ACHN (cell line): ENCODE results near the gene CAPN10.
"Not testable (repeated sequence)": the region's sequence is repeated elsewhere in the genome, so short reads cannot be mapped to it uniquely, and the experiment has no call there.

Experiments
- DNase-seq: peaks from one replicate; pipeline ENCODE4 v3.0.0-alpha.2; 2015
- in situ Hi-C: cut with HindIII; loops from 2 replicates; pipeline ENCODE4 v1.10.0; 2017; ENCODE audit warnings: low sequenced_read_pairs, low pct_ligation_motif_present, low pct_unique_long_range_greater_than_20kb

CAPN10 gene

GRCh38 chr2:240614391-240614790 is 27.9 kb downstream of the CAPN10 start:
- DNase-seq: no peak
- in situ Hi-C loops: no loop called here

- no peak for DNase-seq
- in situ Hi-C loops: no loop called here
Measured at GRCh38 chr2:240615396-240615795, 28.9 kb downstream of the CAPN10 start.

GRCh38 chr2:240615820-240616547 is 29.4 kb downstream of the CAPN10 start:
- in situ Hi-C loops: no loop called here
- no peak for DNase-seq

GRCh38 chr2:240616860-240617666 is 30.5 kb downstream of the CAPN10 start:
- in situ Hi-C loops, DNase-seq: not testable (repeated sequence)

GRCh38 chr2:240618776-240619175 is 32.2 kb downstream of the CAPN10 start:
- in situ Hi-C loops: no loop called here
- no peak for DNase-seq

- in situ Hi-C loops: no loop called here
- DNase-seq: no peak
Measured at GRCh38 chr2:240619506-240620148, 33.1 kb downstream of the CAPN10 start.

- DNase-seq: no peak
- in situ Hi-C loops: no loop called here
Measured at GRCh38 chr2:240620149-240620731, 33.7 kb downstream of the CAPN10 start.

- no peak for DNase-seq
- in situ Hi-C loops: no loop called here
Measured at GRCh38 chr2:240620859-240621258, 34.3 kb downstream of the CAPN10 start.

- DNase-seq: no peak
- in situ Hi-C loops: no loop called here
Measured at GRCh38 chr2:240622060-240622411, 35.5 kb downstream of the CAPN10 start.

- in situ Hi-C loops: no loop called here
- no peak for DNase-seq
Measured at GRCh38 chr2:240622531-240623235, 36.1 kb downstream of the CAPN10 start.

- no peak for DNase-seq
- in situ Hi-C loops: no loop called here
Measured at GRCh38 chr2:240623531-240624010, 37.0 kb downstream of the CAPN10 start.

GRCh38 chr2:240624011-240624949 is 37.7 kb downstream of the CAPN10 start:
- in situ Hi-C loops: no loop called here
- DNase-seq: no peak

- DNase-seq: no peak
- in situ Hi-C loops: no loop called here
Measured at GRCh38 chr2:240624950-240625621, 38.6 kb downstream of the CAPN10 start, which contains the start of gene GPR35. Gene GPR35 (plus strand): TSS chr2:240625480. CDS start chr2:240629953, 4,473 bp downstream.

GRCh38 chr2:240626531-240627300 is 40.2 kb downstream of the CAPN10 start:
- in situ Hi-C loops: no loop called here
- DNase-seq: no peak

- in situ Hi-C loops: no loop called here
- no peak for DNase-seq
Measured at GRCh38 chr2:240627736-240628506, 41.4 kb downstream of the CAPN10 start.

GRCh38 chr2:240628507-240628807 is 41.9 kb downstream of the CAPN10 start:
- no peak for DNase-seq
- in situ Hi-C loops: no loop called here
